Measurements from ENCODE around the gene VPS16. TPM values are rescaled to one million over a fixed set of nuclear protein-coding genes. Genes with fewer than 3 reads are reported as not detected.

The VPS16 gene
- total and polyA plus RNA-seq, 4 donors: 14.5 to 24.3 (median 16.1) TPM

DNA sequence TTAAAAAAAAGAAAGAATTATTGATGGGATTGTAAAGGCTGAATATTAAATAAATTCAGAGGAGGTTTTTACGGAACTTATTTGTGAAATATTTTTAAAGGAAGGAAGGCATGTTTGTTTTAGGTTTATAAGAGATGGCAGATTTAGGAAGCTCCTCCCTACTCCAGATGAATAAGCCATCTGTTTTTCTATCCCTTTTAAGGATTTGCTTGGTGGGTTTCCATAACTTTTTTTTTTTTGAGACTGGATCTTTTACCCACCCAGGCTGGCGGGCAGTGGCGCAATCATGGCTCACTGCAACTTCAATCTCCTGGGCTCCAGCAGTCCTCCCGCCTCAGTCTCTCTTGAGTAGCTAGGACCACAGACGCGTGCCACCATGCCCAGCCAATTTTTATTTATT is 63.1 kb downstream of the VPS16 start (continued):
- TF ChIP-seq RXRA (IDR thresholded peaks at IDR 0.05): no peak
- TF ChIP-seq HNF4G (IDR thresholded peaks at IDR 0.05): no peak
- TF ChIP-seq SP1 (IDR thresholded peaks at IDR 0.05): no peak
- TF ChIP-seq FOXA2 (IDR thresholded peaks at IDR 0.05): no peak

DNA sequence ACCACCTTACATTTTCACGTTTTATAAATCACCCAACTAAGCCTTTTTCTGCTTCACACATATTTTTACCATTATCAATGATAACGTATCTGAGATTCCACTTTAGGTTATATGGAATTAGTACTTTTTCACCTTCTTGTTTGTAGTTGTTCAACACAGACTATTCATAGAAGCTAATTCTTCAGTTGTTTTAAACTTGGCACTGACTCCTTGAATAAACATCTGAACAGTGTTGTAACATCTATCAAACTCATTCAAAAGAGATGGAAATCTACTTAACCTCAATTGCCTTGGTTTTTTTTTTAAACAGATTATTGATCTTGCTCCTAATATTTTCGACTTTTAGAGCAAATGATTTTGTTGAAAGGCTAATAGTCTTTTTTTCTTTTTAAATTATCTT is 67.0 kb downstream of the VPS16 start:
- Histone ChIP-seq H3K4me3 (ENCODE audit: low read depth in 1 of 3, low read length in 3 of 3) (no peak overlapping the region), H3K27me3 (ENCODE audit: control insufficient read depth in 4 of 4, insufficient read depth in 4 of 4, low read length in 3 of 4) (no peaks in the 10 kb centered on the region), H3K27ac (ENCODE audit: low read depth in 1 of 2, low read length in 2 of 2) (no peak overlapping the region), H3K36me3 (ENCODE audit: control insufficient read depth in 4 of 4, insufficient read depth in 3 of 4, low read depth in 1 of 4, low read length in 3 of 4) (no peaks in the 10 kb centered on the region), H3K4me1 (ENCODE audit: control insufficient read depth in 4 of 4, insufficient read depth in 4 of 4, low read length in 3 of 4) (peaks cover 0 to 13% (median 6%) of the 10 kb centered on the region in 4 donors), H3K9me3 (ENCODE audit: control insufficient read depth in 4 of 4, low read length in 3 of 4) (no peaks in the 10 kb centered on the region), H3K9ac (ENCODE audit: low read depth in 1 of 2, low read length in 2 of 2) (no peak overlapping the region)
- WGBS: 59% methylated on average over 3 of the region's 3 CpGs
- no peak for DNase-seq (ENCODE audit: low spot score)
- TF ChIP-seq MAX (IDR thresholded peaks at IDR 0.05) (no peak), GABPA (IDR thresholded peaks at IDR 0.05 in 1 of 2, conservative IDR thresholded peaks at IDR 0.05 in 1 of 2) (no peak), EGR1 (IDR thresholded peaks at IDR 0.05; ENCODE audit: low read depth in 2 of 2) (no peak), YY1 (IDR thresholded peaks at IDR 0.05) (no peak), SP1 (IDR thresholded peaks at IDR 0.05) (no peak), FOXA1 (IDR thresholded peaks at IDR 0.05) (no peak), NR2F2 (IDR thresholded peaks at IDR 0.05) (no peak), ATF3 (IDR thresholded peaks at IDR 0.05) (no peak), REST (IDR thresholded peaks at IDR 0.05) (no peak), TAF1 (conservative IDR thresholded peaks at IDR 0.05) (no peak), HNF4A (conservative IDR thresholded peaks at IDR 0.05) (no peak), CTCF (IDR thresholded peaks at IDR 0.05; ENCODE audit: low read depth, low read length, missing input control) (no peak), RAD21 (IDR thresholded peaks at IDR 0.05) (no peak)
- TF ChIP-seq, protein P1, sequence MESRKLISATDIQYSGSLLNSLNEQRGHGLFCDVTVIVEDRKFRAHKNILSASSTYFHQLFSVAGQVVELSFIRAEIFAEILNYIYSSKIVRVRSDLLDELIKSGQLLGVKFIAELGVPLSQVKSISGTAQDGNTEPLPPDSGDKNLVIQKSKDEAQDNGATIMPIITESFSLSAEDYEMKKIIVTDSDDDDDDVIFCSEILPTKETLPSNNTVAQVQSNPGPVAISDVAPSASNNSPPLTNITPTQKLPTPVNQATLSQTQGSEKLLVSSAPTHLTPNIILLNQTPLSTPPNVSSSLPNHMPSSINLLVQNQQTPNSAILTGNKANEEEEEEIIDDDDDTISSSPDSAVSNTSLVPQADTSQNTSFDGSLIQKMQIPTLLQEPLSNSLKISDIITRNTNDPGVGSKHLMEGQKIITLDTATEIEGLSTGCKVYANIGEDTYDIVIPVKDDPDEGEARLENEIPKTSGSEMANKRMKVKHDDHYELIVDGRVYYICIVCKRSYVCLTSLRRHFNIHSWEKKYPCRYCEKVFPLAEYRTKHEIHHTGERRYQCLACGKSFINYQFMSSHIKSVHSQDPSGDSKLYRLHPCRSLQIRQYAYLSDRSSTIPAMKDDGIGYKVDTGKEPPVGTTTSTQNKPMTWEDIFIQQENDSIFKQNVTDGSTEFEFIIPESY (IDR thresholded peaks at IDR 0.05): no peak
